Psoas muscle (tissue), 8 donors: ENCODE measurements around the gene COL23A1. TPM values are rescaled to one million over a fixed set of nuclear protein-coding genes. Genes with fewer than 3 reads are reported as not detected.

ENCODE experiments used
- ATAC-seq, 4 donors: fragments of 200-7000 bp; cut with Tn5 transposase; one replicate each; pipeline ENCODE4 v1.9.1; 2020; ENCODE audit warnings: moderate library complexity in 3 of 4, mild to moderate bottlenecking in 2 of 4
- DNase-seq, 2 donors: peaks; one replicate each; pipeline ENCODE4 v3.0.0-alpha.2; 2020
- H3K27ac ChIP-seq: fragments of 200-600 bp; one replicate; pipeline ENCODE4 v1.8.0; 2022
- H3K27me3 ChIP-seq, 3 donors: fragments of 200-600 bp in 1 of 3; one replicate each; pipeline versions ENCODE4 v1.6.1 to v1.8.0; 2013 to 2022; ENCODE audit warnings: low read length in 2 of 3, mild to moderate bottlenecking in 2 of 3, moderate library complexity in 1 of 3; ENCODE audit not compliant: insufficient read depth in 3 of 3
- H3K36me3 ChIP-seq, 2 donors: fragments of 200-600 bp in 1 of 2; one replicate each; pipeline versions ENCODE4 v1.6.1 to v1.8.0; 2013 to 2022; ENCODE audit warnings: low read depth in 1 of 2, mild to moderate bottlenecking in 1 of 2, moderate library complexity in 1 of 2; ENCODE audit not compliant: insufficient read depth in 1 of 2
- H3K4me1 ChIP-seq: fragments of 200-600 bp; one replicate; pipeline ENCODE4 v1.8.0; 2022
- H3K4me3 ChIP-seq: fragments of 200-600 bp; one replicate; pipeline ENCODE4 v1.8.0; 2022; ENCODE audit warnings: mild to moderate bottlenecking
- H3K9me3 ChIP-seq: fragments of 200-600 bp; one replicate; pipeline ENCODE4 v1.8.0; 2022
- WGBS, 3 donors: extraction: QIAGEN DNeasy Blood & Tissue Kit; methylation state at CpG; one replicate each; pipeline versions ENCODE4 v1.1.6 to v1.1.7; 2013; 5-methylcytosine and 5-hydroxymethylcytosine counted together
- intact Hi-C, 2 donors: fragments of 100-400 bp; cut with DNase I; formaldehyde crosslinking; loops; one replicate each; pipeline versions ENCODE4 v1.11.0 to v1.14.2; 2022
- polyA plus RNA-seq, 3 donors: library from polyadenylated mRNA; stranded (reverse); fragments of 200-250 nt; gene quantifications; one replicate each; pipeline ENCODE4 v1.2.3, GENCODE V29; 2013
- total RNA-seq, 4 donors: library from RNA; stranded (reverse); fragmentation: NEBNext Ultra II Directional in 2 of 4; extraction: Animal tissue kit (Norgen Biotek cat#: 25700) in 2 of 4; gene quantifications; one replicate each; pipeline versions ENCODE4 v1.2.1 to v1.2.4, GENCODE V29; 2021 to 2023
- TF ChIP-seq, protein P1 (sequence below): fragments of 200-600 bp; IDR thresholded peaks from one replicate; pipeline ENCODE4 v1.8.0; 2022; ENCODE audit warnings: antibody characterized with exemption
- donor health status: healthy with polysubstance abuse.
- donor health status: DM: no; HTN: no; CAD: no; lungs with moderate emphysema.
- donor health status: Bipolar disorder and iron deficiency.
- donor health status: healthy.
- donor health status: DM: yes; HTN: yes; CAD: no.
- donor health status: DM: no; HTN: no; CAD: no.
- donor health status: DM: no; HTN: no; CAD: no.
- donor health status: DM: yes; HTN: yes; CAD: no.

Gene COL23A1
- total and polyA plus RNA-seq, 7 donors: 0.66 to 3.0 (median 1.2) TPM

DNA sequence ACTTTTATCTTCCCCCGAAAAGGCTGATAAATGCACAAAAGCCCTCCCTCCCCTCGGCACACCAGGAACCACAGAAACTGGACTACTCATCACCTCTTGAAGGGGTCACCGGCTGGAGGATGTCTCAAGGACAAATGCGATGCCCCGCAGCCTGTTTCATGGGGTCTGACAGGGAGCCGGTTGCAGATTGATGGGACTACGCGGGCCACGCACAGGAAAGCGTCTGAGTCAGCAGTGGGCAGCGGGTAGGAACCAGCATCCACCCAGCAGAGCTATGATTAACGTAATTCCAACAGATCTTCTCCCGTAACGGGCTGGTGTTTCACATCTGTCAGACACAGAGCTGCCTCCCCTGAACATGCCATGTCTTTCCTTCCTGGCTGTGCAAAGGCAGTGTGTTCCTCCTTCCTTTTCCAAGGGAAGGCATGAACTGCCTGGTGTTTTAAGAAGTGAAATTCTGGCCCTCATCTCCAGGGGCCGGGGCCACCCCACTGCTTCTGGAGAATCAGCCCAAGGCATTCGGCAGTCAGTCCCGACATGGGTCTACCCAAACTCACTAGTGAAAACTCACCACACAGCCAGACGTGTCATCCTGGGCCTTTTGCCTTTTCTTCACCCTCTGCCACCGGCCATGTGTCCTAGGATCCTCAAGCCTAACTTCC is 213.1 kb downstream of the COL23A1 start:
- TF ChIP-seq, protein P1, sequence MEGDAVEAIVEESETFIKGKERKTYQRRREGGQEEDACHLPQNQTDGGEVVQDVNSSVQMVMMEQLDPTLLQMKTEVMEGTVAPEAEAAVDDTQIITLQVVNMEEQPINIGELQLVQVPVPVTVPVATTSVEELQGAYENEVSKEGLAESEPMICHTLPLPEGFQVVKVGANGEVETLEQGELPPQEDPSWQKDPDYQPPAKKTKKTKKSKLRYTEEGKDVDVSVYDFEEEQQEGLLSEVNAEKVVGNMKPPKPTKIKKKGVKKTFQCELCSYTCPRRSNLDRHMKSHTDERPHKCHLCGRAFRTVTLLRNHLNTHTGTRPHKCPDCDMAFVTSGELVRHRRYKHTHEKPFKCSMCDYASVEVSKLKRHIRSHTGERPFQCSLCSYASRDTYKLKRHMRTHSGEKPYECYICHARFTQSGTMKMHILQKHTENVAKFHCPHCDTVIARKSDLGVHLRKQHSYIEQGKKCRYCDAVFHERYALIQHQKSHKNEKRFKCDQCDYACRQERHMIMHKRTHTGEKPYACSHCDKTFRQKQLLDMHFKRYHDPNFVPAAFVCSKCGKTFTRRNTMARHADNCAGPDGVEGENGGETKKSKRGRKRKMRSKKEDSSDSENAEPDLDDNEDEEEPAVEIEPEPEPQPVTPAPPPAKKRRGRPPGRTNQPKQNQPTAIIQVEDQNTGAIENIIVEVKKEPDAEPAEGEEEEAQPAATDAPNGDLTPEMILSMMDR: no peak
- intact Hi-C loops: no loop called here
- H3K27me3 ChIP-seq: peaks cover 0 to 24% (median 11%) of the 10 kb centered on the region in 3 donors
- ATAC-seq (no peak), DNase-seq (no peak)
- no peaks in the 10 kb centered on the region for H3K9me3 ChIP-seq
- peaks cover 4% of the 10 kb centered on the region for H3K4me1 ChIP-seq
- no peaks in the 10 kb centered on the region for H3K36me3 ChIP-seq
- WGBS, 3 donors: 75 to 79% (median 79%) methylated on average over 19 of the region's 19 CpGs
- H3K27ac ChIP-seq: no peak overlapping the region
- H3K4me3 ChIP-seq: no peak overlapping the region

DNA sequence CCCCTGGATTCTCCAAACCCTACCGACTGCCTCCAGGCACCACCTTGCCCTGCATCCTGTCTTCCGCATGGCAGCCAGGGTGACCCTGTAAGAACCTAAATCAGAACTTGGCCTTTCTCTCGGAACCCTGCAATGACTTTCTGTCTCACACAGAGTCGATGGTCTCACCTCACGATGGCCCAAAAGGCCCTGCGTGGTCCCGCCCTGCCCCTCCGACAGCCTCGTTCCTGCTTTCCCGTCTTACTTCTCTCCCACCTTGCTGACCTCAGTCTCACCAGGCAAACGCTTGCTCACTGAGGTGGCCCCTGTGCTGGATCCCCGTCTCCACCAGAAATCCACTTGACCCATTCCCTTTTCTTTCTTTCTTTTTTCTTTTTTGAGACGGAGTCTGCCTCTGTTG is 214.8 kb downstream of the COL23A1 start:
- Histone ChIP-seq H3K4me3 (no peak overlapping the region), H3K4me1 (peaks cover 4% of the 10 kb centered on the region), H3K27ac (no peak overlapping the region), H3K27me3 (peaks cover 0 to 24% (median 11%) of the 10 kb centered on the region in 3 donors), H3K9me3 (no peaks in the 10 kb centered on the region), H3K36me3 (no peaks in the 10 kb centered on the region)
- 93 to 95% (median 95%) methylated on average over 13 of the region's 13 CpGs for WGBS, 3 donors
- DNase-seq (peak in 1 of 2 donors; percentile 6), ATAC-seq (no peak)
- intact Hi-C loops: no loop called here
- TF ChIP-seq, protein P1: no peak

DNA sequence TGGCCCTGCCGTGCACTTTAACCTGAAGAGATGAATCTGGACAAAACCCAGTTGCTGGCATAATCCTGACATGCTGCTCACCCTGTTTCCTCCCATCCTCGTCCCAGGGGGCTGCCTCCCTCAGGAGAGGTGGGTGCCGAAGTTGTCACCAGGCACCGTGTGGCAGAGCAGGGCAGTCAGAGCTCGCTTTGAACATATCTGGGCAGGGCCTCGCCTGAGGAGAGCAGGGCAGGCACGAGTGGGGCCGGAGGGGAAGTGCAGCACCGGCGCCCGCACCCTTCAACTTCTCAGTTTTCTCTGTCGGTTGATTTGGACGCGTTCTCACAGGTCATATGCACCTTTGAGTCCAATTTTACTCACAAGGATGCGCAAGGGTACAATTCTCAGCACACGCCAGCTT is 216.5 kb downstream of the COL23A1 start:
- Histone ChIP-seq H3K36me3 (no peaks in the 10 kb centered on the region), H3K27ac (no peak overlapping the region), H3K27me3 (peaks cover 0 to 24% (median 11%) of the 10 kb centered on the region in 3 donors), H3K4me1 (peaks cover 4% of the 10 kb centered on the region), H3K9me3 (no peaks in the 10 kb centered on the region), H3K4me3 (no peak overlapping the region)
- peak in 1 of 2 donors; percentile 31 for DNase-seq
- intact Hi-C loops: no loop called here
- TF ChIP-seq, protein P1: no peak
- ATAC-seq: no peak
- WGBS, 3 donors: 88 to 90% (median 88%) methylated on average over 16 of the region's 16 CpGs

DNA sequence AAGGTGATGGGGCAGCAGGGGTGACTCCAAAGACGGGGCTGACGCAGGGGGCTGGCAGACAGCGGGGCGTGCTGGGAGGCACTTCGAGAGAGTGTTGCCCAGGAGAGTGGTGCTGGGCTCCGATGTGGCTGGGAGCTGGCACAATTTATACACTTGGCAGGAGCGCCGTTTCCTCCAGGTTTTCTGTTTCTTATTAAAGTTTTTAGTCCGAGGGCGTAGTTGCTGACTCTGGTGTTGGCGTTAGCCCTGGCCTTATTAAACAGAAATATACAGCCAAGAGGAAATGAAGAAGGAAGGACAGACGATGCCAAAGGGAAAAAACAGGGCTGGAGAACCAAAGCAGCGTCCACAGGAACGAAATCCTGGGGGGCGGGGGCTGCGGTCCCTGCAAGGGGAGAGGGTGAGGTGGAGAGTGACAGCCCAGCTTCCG is 218.0 kb downstream of the COL23A1 start:
- Histone ChIP-seq H3K9me3 (no peaks in the 10 kb centered on the region), H3K4me3 (no peak overlapping the region), H3K27ac (no peak overlapping the region), H3K36me3 (no peaks in the 10 kb centered on the region), H3K27me3 (peaks cover 0 to 24% (median 11%) of the 10 kb centered on the region in 3 donors), H3K4me1 (peaks cover 4% of the 10 kb centered on the region)
- WGBS, 3 donors: 14 to 17% (median 17%) methylated on average over 17 of the region's 17 CpGs
- DNase-seq (peak in 1 of 2 donors; percentile 44), ATAC-seq (no peak)
- intact Hi-C loops: no loop called here
- TF ChIP-seq, protein P1: no peak
